NCI-H510A (cell line): ENCODE results near the gene MRPL33.

Experiments used
- DNase-seq: peaks from one replicate; lab custom pipeline; 2025; lab: John Stamatoyannopoulos, UW

MRPL33 gene

GRCh38 chr2:27776696-27777095, 5.2 kb downstream of the MRPL33 start:
- DNase-seq = no peak

GRCh38 chr2:27779417-27780055, 8.0 kb downstream of the MRPL33 start:
- no peak for DNase-seq

GRCh38 chr2:27781496-27781895, 10.0 kb downstream of the MRPL33 start:
- no peak for DNase-seq

- no peak for DNase-seq
Measured at GRCh38 chr2:27782701-27783100, 11.2 kb downstream of the MRPL33 start.

- no peak for DNase-seq
Measured at GRCh38 chr2:27790796-27791195, 19.3 kb downstream of the MRPL33 start.

GRCh38 chr2:27792759-27793158, 21.2 kb downstream of the MRPL33 start:
- DNase-seq = no peak

GRCh38 chr2:27795093-27795834, 23.7 kb downstream of the MRPL33 start:
- no peak for DNase-seq

GRCh38 chr2:27795868-27796277, 24.4 kb downstream of the MRPL33 start:
- no peak for DNase-seq

GRCh38 chr2:27796791-27797765, 25.6 kb downstream of the MRPL33 start:
- DNase-seq = no peak

- no peak for DNase-seq
Measured at GRCh38 chr2:27797841-27798240, 26.3 kb downstream of the MRPL33 start.

GRCh38 chr2:27798486-27798885, 27.0 kb downstream of the MRPL33 start:
- DNase-seq = no peak

- no peak for DNase-seq
Measured at GRCh38 chr2:27798948-27799645, 27.6 kb downstream of the MRPL33 start.

GRCh38 chr2:27799646-27800010, 28.1 kb downstream of the MRPL33 start:
- no peak for DNase-seq

GRCh38 chr2:27800856-27801255, 29.3 kb downstream of the MRPL33 start:
- no peak for DNase-seq

- DNase-seq = no peak
Measured at GRCh38 chr2:27802547-27802946, 31.0 kb downstream of the MRPL33 start.

GRCh38 chr2:27803046-27803445, 31.5 kb downstream of the MRPL33 start:
- no peak for DNase-seq

- no peak for DNase-seq
Measured at GRCh38 chr2:27804146-27804545, 32.6 kb downstream of the MRPL33 start.

- DNase-seq = no peak
Measured at GRCh38 chr2:27805180-27805579, 33.7 kb downstream of the MRPL33 start.

- no peak for DNase-seq
Measured at GRCh38 chr2:27806311-27807059, 35.0 kb downstream of the MRPL33 start.

GRCh38 chr2:27807476-27807875, 36.0 kb downstream of the MRPL33 start:
- DNase-seq = no peak

GRCh38 chr2:27808418-27808817, 36.9 kb downstream of the MRPL33 start:
- no peak for DNase-seq
